ENCODE data around the gene SYTL4. TPM values are rescaled to one million over a fixed set of nuclear protein-coding genes. Genes with fewer than 3 reads are reported as not detected.
A peak's percentile ranks its signal among the peaks of the same experiment; 100 is the strongest.

Gene SYTL4
- total and polyA plus RNA-seq, 9 donors = 42.0 to 132 (median 68.0) TPM

- no peaks in the 10 kb centered on the region for H3K27me3 ChIP-seq
- H3K4me1 ChIP-seq (ENCODE audit: insufficient read depth) = no peaks in the 10 kb centered on the region
- intact Hi-C loops (cut with DNase I) = no loop called here
- no peaks in the 10 kb centered on the region for H3K36me3 ChIP-seq
- TF ChIP-seq EP300 (IDR thresholded peaks at IDR 0.05) = no peak
- no peak for DNase-seq
- H3K27ac ChIP-seq = no peak overlapping the region
- 72 to 77% (median 75%) methylated on average over 4 of the region's 4 CpGs for WGBS, 3 donors
- H3K4me3 ChIP-seq = no peak overlapping the region
- H3K9me3 ChIP-seq = no peaks in the 10 kb centered on the region
Observed at GRCh38 chrX:100662796-100663195, 69.1 kb downstream of the SYTL4 start.

DNA sequence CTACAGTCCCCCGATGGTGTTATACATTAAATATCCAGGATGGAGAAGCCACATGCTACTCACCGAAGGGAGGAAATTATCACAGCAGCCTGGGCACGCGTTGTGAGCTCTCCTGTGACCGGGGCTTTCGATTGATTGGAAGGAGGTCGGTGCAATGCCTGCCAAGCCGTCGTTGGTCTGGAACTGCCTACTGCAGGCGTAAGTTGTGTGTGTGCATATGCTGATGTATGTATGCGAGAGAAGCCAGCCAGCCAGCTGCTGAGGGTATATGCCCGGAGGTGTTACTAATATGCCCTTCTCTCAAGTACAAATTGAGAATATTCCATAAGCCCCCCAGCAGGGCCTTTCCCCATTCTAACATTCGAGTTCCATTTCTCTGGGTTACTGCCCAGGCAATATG is 69.8 kb downstream of the SYTL4 start:
- no peak for DNase-seq
- 81 to 86% (median 85%) methylated on average over 13 of the region's 13 CpGs for WGBS, 3 donors
- Histone ChIP-seq H3K36me3 (no peaks in the 10 kb centered on the region), H3K9me3 (no peaks in the 10 kb centered on the region), H3K27me3 (no peaks in the 10 kb centered on the region), H3K4me1 (ENCODE audit: insufficient read depth) (no peaks in the 10 kb centered on the region), H3K4me3 (no peak overlapping the region), H3K27ac (no peak overlapping the region)
- intact Hi-C loops (cut with DNase I) = no loop called here
- TF ChIP-seq POLR2A (IDR thresholded peaks at IDR 0.05) (no peak), CTCF (IDR thresholded peaks at IDR 0.05) (no peak), EP300 (IDR thresholded peaks at IDR 0.05) (no peak)

DNA sequence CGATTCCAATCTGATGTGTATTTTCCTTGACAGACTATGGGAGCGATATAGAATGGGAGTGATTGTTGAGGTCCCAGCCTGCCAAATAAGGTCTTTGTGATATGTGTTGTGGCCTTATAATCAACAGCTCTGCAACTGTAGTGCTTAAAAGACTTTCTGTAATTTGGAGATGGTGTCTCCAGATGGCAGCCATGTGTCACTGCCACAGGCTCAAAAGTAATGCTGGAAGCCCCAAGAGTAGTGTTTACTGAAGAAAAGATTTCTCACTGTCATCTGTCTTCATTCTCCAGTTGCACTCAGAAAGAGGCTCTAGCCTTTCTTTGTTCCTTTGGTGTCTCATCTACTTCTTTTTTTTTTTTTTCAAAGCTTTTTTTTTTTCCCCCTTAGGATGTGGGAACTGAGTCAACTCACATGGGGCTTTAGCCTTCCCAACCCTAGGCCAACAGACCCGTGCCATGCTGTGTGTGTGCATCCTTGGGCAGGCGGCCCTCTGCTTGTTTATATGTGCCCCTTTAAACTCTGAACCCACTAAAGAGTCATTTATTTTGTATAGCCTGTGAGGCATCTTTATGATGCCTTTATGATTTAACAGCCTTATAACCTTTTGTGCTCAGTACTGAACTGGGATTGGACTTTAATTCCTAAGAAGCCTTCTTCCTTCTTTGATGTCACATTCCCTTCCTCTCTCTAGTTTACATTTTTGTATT is 72.3 kb downstream of the SYTL4 start:
- intact Hi-C loops (cut with DNase I) = no loop called here
- no peak for DNase-seq
- Histone ChIP-seq H3K27ac (no peak overlapping the region), H3K4me3 (no peak overlapping the region), H3K27me3 (no peaks in the 10 kb centered on the region), H3K36me3 (no peaks in the 10 kb centered on the region), H3K4me1 (ENCODE audit: insufficient read depth) (no peaks in the 10 kb centered on the region), H3K9me3 (no peaks in the 10 kb centered on the region)
- WGBS, 3 donors = 46 to 58% (median 55%) methylated on average over 4 of the region's 4 CpGs
- TF ChIP-seq POLR2A (IDR thresholded peaks at IDR 0.05) (no peak), CTCF (IDR thresholded peaks at IDR 0.05) (no peak), EP300 (IDR thresholded peaks at IDR 0.05) (no peak)

DNA sequence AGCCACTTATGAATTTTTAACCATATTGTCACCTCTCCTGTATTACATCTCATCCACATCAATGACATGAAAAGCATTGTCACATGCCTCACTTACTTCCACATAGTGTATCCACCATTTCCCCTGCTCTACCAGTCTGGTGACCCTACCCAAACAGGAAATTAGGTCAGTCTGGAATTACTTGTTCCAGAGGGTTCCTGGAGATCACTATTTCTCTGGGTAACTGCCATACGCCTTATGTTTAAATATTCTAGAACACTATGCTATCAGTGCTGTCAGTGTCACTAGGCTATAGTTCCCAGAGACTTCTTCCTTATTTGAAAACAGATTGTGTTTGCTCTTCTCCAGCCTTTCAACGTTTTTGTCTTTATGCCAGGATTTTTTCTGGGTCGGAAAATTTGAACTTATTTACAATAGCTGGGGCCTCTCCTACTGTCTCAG is 73.0 kb downstream of the SYTL4 start:
- Histone ChIP-seq H3K36me3 (no peaks in the 10 kb centered on the region), H3K9me3 (no peaks in the 10 kb centered on the region), H3K4me3 (no peak overlapping the region), H3K4me1 (ENCODE audit: insufficient read depth) (no peaks in the 10 kb centered on the region), H3K27ac (no peak overlapping the region), H3K27me3 (no peaks in the 10 kb centered on the region)
- no peak for TF ChIP-seq CTCF (IDR thresholded peaks at IDR 0.05)
- no peak for TF ChIP-seq EP300 (IDR thresholded peaks at IDR 0.05)
- TF ChIP-seq POLR2A (IDR thresholded peaks at IDR 0.05) = no peak
- DNase-seq = no peak
- intact Hi-C loops (cut with DNase I) = no loop called here
- WGBS, 3 donors = 25 to 38% (median 34%) methylated on average over 3 of the region's 3 CpGs

DNA sequence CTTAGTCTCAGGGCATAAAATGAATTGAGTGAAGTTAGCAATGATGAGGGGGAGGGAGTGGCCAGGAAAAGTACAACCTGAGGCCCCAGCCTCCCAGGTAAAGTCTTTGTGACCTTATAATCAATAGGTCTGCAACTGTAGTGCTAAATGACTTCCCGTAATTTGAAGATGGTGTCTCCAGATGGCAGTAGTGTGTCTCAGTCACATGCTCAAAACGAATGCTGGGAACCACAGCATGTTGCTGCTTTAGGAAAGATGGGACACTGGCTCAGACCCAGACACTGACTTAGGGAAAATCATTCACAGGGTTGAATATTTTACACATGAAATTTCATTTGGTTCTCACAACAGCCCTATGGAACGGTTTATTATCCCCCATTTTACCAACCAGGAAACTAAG is 77.7 kb downstream of the SYTL4 start:
- H3K9me3 ChIP-seq = no peaks in the 10 kb centered on the region
- no peak for DNase-seq
- no peaks in the 10 kb centered on the region for H3K36me3 ChIP-seq
- H3K4me1 ChIP-seq (ENCODE audit: insufficient read depth) = peaks cover 2% of the 10 kb centered on the region
- TF ChIP-seq EP300 (IDR thresholded peaks at IDR 0.05) (no peak), POLR2A (IDR thresholded peaks at IDR 0.05) (no peak), CTCF (IDR thresholded peaks at IDR 0.05) (peak in 1 of 3 donors; percentile 12)
- H3K27me3 ChIP-seq = no peaks in the 10 kb centered on the region
- WGBS, 3 donors = 26 to 32% (median 29%) methylated on average over 3 of the region's 3 CpGs
- no peak overlapping the region for H3K4me3 ChIP-seq
- no peak overlapping the region for H3K27ac ChIP-seq
- intact Hi-C loops (cut with DNase I) = no loop called here
